ENCODE data around the gene SLC34A3. TPM values are rescaled to one million over a fixed set of nuclear protein-coding genes. Genes with fewer than 3 reads are reported as not detected.
A peak's percentile ranks its signal among the peaks of the same experiment; 100 is the strongest.

The SLC34A3 gene
- total RNA-seq, 1 experiment from 2014 or later, result 0.13 TPM

DNA sequence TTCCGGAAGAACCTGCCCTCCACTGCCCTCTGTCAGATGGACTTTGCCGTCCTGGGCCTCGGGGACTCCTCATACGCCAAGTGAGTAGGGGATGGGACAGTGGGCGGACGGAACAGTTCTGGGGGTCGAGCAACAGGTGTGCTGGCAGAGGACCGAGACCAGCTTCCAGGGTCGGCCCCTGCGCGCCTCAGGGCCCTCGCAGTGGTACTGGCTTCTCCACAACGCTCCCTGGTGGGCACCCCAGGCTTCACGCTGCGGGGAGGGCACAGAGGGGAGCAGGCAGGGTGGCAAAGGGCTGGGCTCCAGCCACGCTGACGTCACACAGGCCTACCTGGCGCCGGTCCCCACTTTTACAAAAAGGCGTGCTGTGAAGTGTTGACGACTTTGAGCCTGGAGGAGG, 18.2 kb upstream of the SLC34A3 start (continued):
- TF ChIP-seq, protein P1, sequence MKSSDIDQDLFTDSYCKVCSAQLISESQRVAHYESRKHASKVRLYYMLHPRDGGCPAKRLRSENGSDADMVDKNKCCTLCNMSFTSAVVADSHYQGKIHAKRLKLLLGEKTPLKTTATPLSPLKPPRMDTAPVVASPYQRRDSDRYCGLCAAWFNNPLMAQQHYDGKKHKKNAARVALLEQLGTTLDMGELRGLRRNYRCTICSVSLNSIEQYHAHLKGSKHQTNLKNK (CRISPR knock-in tag; IDR thresholded peaks at IDR 0.05), result no peak
- TF ChIP-seq, protein P2, sequence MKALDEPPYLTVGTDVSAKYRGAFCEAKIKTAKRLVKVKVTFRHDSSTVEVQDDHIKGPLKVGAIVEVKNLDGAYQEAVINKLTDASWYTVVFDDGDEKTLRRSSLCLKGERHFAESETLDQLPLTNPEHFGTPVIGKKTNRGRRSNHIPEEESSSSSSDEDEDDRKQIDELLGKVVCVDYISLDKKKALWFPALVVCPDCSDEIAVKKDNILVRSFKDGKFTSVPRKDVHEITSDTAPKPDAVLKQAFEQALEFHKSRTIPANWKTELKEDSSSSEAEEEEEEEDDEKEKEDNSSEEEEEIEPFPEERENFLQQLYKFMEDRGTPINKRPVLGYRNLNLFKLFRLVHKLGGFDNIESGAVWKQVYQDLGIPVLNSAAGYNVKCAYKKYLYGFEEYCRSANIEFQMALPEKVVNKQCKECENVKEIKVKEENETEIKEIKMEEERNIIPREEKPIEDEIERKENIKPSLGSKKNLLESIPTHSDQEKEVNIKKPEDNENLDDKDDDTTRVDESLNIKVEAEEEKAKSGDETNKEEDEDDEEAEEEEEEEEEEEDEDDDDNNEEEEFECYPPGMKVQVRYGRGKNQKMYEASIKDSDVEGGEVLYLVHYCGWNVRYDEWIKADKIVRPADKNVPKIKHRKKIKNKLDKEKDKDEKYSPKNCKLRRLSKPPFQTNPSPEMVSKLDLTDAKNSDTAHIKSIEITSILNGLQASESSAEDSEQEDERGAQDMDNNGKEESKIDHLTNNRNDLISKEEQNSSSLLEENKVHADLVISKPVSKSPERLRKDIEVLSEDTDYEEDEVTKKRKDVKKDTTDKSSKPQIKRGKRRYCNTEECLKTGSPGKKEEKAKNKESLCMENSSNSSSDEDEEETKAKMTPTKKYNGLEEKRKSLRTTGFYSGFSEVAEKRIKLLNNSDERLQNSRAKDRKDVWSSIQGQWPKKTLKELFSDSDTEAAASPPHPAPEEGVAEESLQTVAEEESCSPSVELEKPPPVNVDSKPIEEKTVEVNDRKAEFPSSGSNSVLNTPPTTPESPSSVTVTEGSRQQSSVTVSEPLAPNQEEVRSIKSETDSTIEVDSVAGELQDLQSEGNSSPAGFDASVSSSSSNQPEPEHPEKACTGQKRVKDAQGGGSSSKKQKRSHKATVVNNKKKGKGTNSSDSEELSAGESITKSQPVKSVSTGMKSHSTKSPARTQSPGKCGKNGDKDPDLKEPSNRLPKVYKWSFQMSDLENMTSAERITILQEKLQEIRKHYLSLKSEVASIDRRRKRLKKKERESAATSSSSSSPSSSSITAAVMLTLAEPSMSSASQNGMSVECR (CRISPR knock-in tag; IDR thresholded peaks at IDR 0.05; ENCODE audit: borderline replicate concordance), result no peak
- TF ChIP-seq TEAD1 (CRISPR knock-in tag; IDR thresholded peaks at IDR 0.05) (no peak), ZNF121 (CRISPR knock-in tag; IDR thresholded peaks at IDR 0.05) (no peak), SOX15 (CRISPR knock-in tag; IDR thresholded peaks at IDR 0.05) (no peak), OVOL2 (CRISPR knock-in tag; IDR thresholded peaks at IDR 0.05; ENCODE audit: borderline replicate concordance) (no peak), ZNF219 (CRISPR knock-in tag; IDR thresholded peaks at IDR 0.05; ENCODE audit: borderline replicate concordance) (no peak), MXD4 (CRISPR knock-in tag; IDR thresholded peaks at IDR 0.05; ENCODE audit: borderline replicate concordance) (no peak)
- TF ChIP-seq, protein P3, sequence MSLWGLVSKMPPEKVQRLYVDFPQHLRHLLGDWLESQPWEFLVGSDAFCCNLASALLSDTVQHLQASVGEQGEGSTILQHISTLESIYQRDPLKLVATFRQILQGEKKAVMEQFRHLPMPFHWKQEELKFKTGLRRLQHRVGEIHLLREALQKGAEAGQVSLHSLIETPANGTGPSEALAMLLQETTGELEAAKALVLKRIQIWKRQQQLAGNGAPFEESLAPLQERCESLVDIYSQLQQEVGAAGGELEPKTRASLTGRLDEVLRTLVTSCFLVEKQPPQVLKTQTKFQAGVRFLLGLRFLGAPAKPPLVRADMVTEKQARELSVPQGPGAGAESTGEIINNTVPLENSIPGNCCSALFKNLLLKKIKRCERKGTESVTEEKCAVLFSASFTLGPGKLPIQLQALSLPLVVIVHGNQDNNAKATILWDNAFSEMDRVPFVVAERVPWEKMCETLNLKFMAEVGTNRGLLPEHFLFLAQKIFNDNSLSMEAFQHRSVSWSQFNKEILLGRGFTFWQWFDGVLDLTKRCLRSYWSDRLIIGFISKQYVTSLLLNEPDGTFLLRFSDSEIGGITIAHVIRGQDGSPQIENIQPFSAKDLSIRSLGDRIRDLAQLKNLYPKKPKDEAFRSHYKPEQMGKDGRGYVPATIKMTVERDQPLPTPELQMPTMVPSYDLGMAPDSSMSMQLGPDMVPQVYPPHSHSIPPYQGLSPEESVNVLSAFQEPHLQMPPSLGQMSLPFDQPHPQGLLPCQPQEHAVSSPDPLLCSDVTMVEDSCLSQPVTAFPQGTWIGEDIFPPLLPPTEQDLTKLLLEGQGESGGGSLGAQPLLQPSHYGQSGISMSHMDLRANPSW (CRISPR knock-in tag; conservative IDR thresholded peaks at IDR 0.05; ENCODE audit: low read depth), result no peak
- TF ChIP-seq, protein P4, sequence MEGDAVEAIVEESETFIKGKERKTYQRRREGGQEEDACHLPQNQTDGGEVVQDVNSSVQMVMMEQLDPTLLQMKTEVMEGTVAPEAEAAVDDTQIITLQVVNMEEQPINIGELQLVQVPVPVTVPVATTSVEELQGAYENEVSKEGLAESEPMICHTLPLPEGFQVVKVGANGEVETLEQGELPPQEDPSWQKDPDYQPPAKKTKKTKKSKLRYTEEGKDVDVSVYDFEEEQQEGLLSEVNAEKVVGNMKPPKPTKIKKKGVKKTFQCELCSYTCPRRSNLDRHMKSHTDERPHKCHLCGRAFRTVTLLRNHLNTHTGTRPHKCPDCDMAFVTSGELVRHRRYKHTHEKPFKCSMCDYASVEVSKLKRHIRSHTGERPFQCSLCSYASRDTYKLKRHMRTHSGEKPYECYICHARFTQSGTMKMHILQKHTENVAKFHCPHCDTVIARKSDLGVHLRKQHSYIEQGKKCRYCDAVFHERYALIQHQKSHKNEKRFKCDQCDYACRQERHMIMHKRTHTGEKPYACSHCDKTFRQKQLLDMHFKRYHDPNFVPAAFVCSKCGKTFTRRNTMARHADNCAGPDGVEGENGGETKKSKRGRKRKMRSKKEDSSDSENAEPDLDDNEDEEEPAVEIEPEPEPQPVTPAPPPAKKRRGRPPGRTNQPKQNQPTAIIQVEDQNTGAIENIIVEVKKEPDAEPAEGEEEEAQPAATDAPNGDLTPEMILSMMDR (IDR thresholded peaks at IDR 0.05), result no peak
- TF ChIP-seq, protein P5, sequence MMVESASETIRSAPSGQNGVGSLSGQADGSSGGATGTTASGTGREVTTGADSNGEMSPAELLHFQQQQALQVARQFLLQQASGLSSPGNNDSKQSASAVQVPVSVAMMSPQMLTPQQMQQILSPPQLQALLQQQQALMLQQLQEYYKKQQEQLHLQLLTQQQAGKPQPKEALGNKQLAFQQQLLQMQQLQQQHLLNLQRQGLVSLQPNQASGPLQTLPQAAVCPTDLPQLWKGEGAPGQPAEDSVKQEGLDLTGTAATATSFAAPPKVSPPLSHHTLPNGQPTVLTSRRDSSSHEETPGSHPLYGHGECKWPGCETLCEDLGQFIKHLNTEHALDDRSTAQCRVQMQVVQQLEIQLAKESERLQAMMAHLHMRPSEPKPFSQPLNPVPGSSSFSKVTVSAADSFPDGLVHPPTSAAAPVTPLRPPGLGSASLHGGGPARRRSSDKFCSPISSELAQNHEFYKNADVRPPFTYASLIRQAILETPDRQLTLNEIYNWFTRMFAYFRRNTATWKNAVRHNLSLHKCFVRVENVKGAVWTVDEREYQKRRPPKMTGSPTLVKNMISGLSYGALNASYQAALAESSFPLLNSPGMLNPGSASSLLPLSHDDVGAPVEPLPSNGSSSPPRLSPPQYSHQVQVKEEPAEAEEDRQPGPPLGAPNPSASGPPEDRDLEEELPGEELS (CRISPR knock-in tag; IDR thresholded peaks at IDR 0.05), result no peak

DNA sequence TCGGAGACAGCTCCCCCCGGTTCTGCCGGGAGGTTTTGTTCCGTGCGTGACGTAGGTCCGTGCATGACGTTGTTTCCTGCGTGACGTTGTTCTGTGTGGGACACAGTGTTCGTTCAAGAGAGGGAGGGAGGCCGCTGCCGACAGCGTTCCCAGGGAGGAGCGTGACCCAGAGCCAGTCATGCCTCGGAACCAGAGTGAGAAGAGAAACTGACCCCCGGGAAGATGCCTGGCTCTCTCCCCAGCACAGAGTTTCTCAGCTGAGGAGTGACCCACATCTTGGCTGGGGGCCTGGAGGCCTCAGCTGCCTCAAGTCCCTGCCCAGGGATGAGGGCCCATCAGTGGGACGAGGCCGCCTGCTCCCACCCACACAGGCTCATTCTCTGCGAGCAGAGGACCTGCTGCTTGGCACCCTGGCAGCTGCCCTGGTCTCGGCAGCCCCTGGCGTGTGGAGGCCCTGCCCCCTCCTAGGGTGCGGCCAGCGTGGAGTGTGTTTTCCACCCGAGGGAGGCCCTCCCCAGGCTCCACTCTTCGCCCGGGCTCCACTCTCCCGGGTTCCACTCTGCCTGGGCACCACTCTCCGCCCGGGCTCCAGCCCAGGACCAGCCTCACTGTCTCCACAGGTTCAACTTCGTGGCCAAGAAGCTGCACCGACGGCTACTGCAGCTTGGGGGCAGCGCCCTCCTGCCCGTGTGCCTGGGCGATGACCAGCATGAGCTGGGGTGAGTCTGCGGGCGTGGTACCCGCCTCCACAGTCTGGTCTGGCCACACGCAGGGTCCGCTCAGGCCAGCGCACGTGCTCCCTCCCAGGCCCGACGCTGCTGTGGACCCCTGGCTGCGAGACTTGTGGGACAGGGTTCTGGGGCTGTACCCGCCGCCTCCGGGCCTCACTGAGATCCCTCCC, 17.3 kb upstream of the SLC34A3 start:
- Mint-ChIP-seq H3K36me3 (peaks cover 10% of the 10 kb centered on the region; the same call in 1 of the 2 replicates), H3K4me3 (no peak overlapping the region), H3K27me3 (ENCODE audit: low read depth) (no peaks in the 10 kb centered on the region), H3K27ac (no peak overlapping the region), H3K4me1 (peaks cover 4% of the 10 kb centered on the region; the same call in 1 of the 2 replicates), H3K9me3 (no peaks in the 10 kb centered on the region)
- ChIA-PET POLR2A (interaction anchor here (1.7 kb wide), 1 partner anchor 13 kb away, joined by 7 read pairs; the partner anchor contains the start of gene TPRN), CTCF (interaction anchor here (0.6 to 2.8 kb wide), 12 partner anchors 9 to 64 kb away, joined by 3 to 10 read pairs (median 4); partner anchors contain the start of genes RNF208, RNF224 and TPRN)
- ATAC-seq (no peak), DNase-seq (ENCODE audit: low spot score) (no peak)
- TF ChIP-seq EMX1 (CRISPR knock-in tag; IDR thresholded peaks at IDR 0.05), result no peak
- TF ChIP-seq, protein P6, sequence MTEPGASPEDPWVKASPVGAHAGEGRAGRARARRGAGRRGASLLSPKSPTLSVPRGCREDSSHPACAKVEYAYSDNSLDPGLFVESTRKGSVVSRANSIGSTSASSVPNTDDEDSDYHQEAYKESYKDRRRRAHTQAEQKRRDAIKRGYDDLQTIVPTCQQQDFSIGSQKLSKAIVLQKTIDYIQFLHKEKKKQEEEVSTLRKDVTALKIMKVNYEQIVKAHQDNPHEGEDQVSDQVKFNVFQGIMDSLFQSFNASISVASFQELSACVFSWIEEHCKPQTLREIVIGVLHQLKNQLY (CRISPR knock-in tag; IDR thresholded peaks at IDR 0.05), result no peak
- no peak for TF ChIP-seq MXD4 (CRISPR knock-in tag; IDR thresholded peaks at IDR 0.05; ENCODE audit: borderline replicate concordance)
- 0 out of 2 replicates have a peak, but pooled peaks have one; percentile 9 for TF ChIP-seq NFYB (CRISPR knock-in tag; conservative IDR thresholded peaks at IDR 0.05; ENCODE audit: low read depth)

Data from WTC11 (cell line).